GM23248 (cell line): ENCODE results near the gene GASK1B.

Experiments used
- EZH2 ChIP-seq: fragments of 200-600 bp; sonication (generic); IDR thresholded peaks from 2 replicates; pipeline ENCODE4 v1.6.1; 2018; ENCODE audit warnings: antibody characterized with exemption, mild to moderate bottlenecking; ENCODE audit not compliant: insufficient read depth, poor library complexity, severe bottlenecking
- EZH2phosphoT487 ChIP-seq: fragments of 200-600 bp; sonication (generic); IDR thresholded peaks from 2 replicates; pipeline ENCODE4 v1.6.1; 2018; ENCODE audit warnings: antibody characterized with exemption, moderate library complexity, mild to moderate bottlenecking, low read depth; ENCODE audit not compliant: insufficient read depth

GRCh38 chr4:158182736-158183135 lies 9.9 kb upstream of the GASK1B start:
- no peak for TF ChIP-seq EZH2phosphoT487
- TF ChIP-seq EZH2, result no peak
